Ishikawa (cell line): ENCODE results near the gene SOD1.

Experiments used
- CEBPB ChIP-seq: IDR thresholded peaks from 2 replicates; pipeline ENCODE4 v1.6.1; 2012
- EP300 ChIP-seq: IDR thresholded peaks from 2 replicates; pipeline ENCODE4 v1.6.1; 2012; ENCODE audit warnings: borderline replicate concordance
- RAD21 ChIP-seq: IDR thresholded peaks from 2 replicates; pipeline ENCODE4 v1.6.1; 2012; ENCODE audit warnings: low read depth
- REST ChIP-seq: IDR thresholded peaks from 2 replicates; pipeline ENCODE4 v1.6.1; 2012; ENCODE audit warnings: low read depth, mild to moderate bottlenecking
- TAF1 ChIP-seq: IDR thresholded peaks from 2 replicates; pipeline ENCODE4 v1.6.1; 2012; ENCODE audit warnings: low read depth, mild to moderate bottlenecking
- TCF12 ChIP-seq: IDR thresholded peaks from 2 replicates; pipeline ENCODE4 v1.6.1; 2012; ENCODE audit warnings: low read depth
- YY1 ChIP-seq: IDR thresholded peaks from 2 replicates; pipeline ENCODE4 v1.6.1; 2012; ENCODE audit warnings: low read depth
- TF ChIP-seq, protein P1 (sequence below): IDR thresholded peaks from 2 replicates; pipeline ENCODE4 v1.6.1; 2012

DNA sequence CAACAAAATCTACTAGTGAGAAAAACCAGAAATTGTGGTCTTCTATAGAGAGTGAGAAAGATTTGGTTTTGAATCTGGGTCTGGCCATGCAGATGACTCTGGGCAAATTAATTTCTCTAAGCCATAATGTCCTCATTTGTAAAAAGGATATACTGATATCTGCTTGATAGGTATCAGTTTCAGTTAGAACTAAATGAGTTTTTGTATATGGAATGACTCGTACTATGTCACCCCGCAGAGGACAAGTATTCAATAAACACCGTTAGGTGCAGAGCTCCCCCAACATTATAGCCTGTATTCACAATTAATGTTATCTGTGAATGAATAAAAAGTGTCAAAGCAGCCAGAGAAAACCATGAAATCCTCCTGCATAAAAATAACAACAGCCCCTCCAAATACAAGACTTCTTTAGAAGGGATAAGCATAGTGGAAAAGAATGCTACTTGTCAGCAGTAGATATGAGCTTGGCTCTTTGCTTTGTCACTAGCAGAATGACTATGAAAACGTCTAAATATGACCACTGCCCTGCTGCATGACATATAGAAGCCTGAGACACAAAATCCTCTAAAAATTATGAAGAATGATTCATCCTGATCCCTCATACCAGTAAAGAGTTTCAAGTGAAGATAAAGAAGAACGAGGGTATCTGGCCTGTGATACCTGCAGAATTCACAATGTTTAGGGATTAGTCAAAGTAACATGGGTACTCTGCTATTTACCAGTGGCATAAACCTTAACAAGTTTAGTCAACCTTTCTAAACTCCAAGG is 54.7 kb downstream of the SOD1 start:
- TF ChIP-seq TAF1, result no peak
- TF ChIP-seq TCF12, result no peak
- no peak for TF ChIP-seq RAD21
- TF ChIP-seq, protein P1, sequence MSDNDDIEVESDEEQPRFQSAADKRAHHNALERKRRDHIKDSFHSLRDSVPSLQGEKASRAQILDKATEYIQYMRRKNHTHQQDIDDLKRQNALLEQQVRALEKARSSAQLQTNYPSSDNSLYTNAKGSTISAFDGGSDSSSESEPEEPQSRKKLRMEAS, result no peak
- TF ChIP-seq EP300, result no peak
- no peak for TF ChIP-seq YY1
- TF ChIP-seq REST, result no peak
- TF ChIP-seq CEBPB, result no peak
